HG03064 (cell line): ENCODE results near the gene C1orf116.
"Not testable (repeated sequence)": the region's sequence is repeated elsewhere in the genome, so short reads cannot be mapped to it uniquely, and the experiment has no call there.

ENCODE experiments used
- ATAC-seq: cut with Tn5 transposase; IDR thresholded peaks from one replicate; pipeline ENCODE4 v1.9.1; 2021; ENCODE audit warnings: low read depth; ENCODE audit not compliant: unreplicated experiment

Gene C1orf116

DNA sequence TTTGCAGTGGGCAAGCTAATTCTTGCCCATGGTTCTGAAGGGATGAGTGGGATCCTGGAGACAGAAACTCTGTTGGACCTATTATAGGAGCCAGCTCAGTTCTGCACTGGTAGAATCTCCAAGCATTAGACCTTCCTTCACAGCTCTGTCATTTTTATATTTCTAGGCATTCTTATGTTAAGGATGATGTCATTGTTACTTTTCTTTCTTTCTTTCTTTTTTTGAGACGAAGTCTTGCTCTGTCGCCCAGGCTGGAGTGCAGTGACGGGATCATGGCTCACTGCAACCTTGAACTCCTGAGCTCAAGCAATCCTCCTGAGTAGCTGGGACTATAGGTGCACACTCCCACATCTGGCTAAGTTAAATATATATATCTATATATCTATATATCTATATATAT lies 28.0 kb upstream of the C1orf116 start:
- no peak for ATAC-seq

- no peak for ATAC-seq
Measured at GRCh38 chr1:207059881-207060280, 27.3 kb upstream of the C1orf116 start.

GRCh38 chr1:207058878-207059867 lies 26.6 kb upstream of the C1orf116 start:
- no peak for ATAC-seq

DNA sequence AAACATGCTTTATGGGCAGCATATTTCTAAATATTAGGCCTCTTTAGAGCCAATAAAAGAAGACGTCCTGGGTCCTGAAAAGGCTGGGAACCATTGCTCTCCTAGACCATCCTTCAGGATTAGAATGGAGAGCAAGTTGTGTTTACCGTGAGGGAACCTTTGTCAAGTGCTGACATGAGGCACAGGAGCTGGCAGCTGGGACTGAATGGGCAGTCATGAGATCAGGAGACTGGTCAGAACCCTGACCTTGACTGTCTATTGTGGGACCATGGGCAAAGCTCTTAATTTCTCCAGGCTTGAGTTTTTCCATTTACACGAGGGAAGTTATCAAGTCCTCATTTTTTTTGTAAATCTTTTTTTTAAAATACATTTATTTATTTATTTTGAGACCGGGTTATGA lies 25.7 kb upstream of the C1orf116 start:
- ATAC-seq = no peak

DNA sequence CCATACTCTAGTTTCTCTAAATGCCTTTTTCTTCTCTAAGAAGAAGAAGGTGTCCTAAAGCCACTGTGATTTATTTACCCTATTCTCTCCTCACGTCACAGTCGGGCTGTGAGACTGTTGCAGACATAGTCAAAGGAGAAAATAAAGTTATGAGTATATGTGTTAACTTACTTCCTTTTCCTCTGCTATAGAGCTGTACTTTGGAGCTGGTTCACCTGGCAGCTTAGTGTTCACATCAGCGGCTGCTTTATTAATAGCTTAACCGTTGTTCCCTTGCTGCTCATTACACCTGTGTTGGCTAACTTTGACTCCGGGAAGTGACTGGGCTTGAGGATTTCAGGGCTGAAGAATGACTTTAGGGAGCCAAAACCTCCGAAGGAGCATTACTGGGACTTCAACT lies 24.1 kb upstream of the C1orf116 start:
- ATAC-seq = no peak

DNA sequence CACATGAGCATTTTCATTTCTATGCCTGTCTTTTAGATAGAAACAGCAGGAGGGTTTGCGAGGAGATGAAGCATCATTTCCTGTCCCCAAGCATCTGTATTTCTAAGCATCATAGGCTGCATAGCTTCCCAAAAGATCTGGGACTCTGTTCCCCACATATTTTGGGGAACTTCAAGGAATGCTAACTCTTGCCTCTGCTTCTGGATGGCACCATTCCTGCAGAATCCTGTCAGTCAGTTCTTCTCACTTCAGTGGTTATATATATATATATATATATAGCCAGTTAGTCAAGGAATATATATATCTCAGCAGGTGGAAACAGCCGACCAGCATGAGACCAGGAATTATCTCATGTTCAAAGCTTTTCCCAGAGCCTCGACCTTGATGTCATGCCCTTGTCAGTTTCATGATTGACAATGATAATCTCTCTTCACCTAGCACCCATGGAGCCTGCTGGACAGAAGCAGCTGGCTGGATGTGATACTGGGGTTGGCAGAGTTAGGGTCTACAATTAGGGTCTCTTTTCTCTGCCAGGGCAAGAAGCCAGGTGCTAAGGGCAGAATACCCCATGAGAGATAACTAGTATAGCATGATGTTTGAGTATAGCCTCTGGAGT lies 22.9 kb upstream of the C1orf116 start:
- no peak for ATAC-seq

GRCh38 chr1:207054491-207054890 lies 21.9 kb upstream of the C1orf116 start:
- ATAC-seq = no peak

- ATAC-seq = peak; percentile 68
Measured at GRCh38 chr1:207052911-207053769, 20.6 kb upstream of the C1orf116 start, which contains the start of gene PFKFB2. PFKFB2 (plus strand) TSS chr1:207053275; CDS start chr1:207054718, 1,443 bp downstream.

GRCh38 chr1:207051191-207051943 lies 18.8 kb upstream of the C1orf116 start, which contains the start of gene YOD1:
YOD1 (minus strand) TSS chr1:207051208; CDS start chr1:207051030, 178 bp downstream.
- no peak for ATAC-seq

DNA sequence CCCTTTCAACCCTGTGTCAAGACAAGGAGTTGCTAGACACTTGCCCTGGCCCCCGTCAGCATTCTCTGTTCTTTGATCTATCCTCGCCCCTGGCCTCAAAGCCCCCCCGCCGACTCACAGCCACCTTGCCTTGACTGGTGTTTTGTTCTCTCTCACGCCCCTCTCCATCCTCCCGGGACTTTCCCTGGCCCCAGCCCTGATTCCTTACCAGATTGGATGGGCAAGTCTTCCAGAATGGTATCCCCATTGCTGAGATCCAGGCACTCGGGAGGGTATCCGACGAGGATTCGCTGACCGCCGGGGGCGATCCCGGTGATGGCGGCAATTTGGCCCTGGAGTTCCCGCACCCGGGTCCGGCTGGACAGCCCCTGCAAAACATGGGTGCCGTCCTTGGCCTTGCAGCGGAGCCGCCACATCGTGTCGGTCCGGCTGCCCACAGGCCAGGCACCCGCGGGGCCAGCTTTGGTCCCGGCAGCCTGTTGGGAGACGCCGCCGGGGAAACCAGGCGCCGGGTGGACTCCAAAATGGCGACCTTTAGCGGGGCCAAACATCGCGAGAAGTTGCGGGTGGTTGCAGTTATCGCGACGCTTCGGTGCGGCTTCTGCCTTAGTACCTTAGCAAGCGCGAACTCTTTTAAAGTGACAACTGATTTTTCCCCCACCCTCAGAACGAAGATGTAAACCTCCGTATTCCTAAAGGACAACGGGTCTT lies 18.1 kb upstream of the C1orf116 start:
- no peak for ATAC-seq

- ATAC-seq = no peak
Measured at GRCh38 chr1:207049974-207050391, 17.4 kb upstream of the C1orf116 start.

DNA sequence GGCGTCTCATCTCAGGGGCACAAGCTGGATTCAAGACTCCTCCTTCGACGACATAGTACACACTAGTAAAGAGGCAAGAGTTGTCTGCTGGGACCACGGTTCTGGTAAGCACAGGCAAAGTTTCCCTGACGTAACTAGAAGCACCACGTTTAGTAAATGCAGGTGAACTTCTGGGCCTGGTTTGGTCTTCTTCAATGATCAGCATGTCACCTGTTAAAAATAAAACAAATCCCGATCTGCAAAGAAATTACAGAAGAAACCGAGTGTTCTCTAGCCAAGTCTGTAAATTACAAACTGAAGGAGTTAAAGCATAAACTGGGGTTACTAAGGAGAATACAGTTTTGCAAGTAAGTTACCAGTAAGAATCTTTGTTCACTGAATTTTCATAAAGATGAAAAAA lies 17.0 kb upstream of the C1orf116 start:
- no peak for ATAC-seq

DNA sequence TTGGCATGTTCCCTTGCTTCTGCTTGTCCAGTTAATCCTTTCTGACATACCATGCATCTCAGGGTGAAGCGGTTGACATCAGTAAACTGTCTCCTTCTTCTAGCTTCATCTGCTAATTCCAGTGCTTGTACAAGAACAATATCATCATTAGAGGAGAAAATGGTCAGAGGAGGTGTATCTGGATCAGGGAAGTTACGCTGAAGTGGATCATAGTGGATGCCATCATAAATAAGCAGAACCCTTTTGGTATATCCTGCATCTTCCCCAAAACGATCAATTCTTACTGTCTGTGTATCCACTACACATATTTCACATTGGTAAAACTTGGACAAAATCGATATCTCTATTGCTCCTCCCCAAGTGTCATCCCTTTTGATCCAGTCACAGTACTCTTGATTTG lies 16.5 kb upstream of the C1orf116 start:
- no peak for ATAC-seq

GRCh38 chr1:207048041-207048440 lies 15.5 kb upstream of the C1orf116 start:
- no peak for ATAC-seq

GRCh38 chr1:207047505-207047904 lies 14.9 kb upstream of the C1orf116 start:
- no peak for ATAC-seq

DNA sequence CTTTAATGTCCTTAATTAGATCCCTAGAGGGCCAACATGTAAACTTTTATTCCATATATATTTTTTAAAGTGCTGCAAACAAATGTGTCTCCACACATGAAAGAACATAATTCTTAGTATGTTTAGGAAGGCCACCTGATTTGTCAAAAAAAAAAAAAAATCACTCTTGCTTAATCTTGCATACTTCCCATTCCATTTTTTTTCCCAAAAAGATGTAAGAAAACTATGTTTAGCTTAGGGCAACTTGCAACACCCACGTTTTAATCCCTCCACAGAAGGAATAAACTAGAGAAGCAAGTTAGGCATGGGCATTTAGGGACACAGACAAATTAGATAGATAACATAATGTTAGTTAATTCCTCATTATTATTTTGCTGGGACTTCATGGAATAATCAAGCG lies 12.9 kb upstream of the C1orf116 start:
- ATAC-seq = no peak

DNA sequence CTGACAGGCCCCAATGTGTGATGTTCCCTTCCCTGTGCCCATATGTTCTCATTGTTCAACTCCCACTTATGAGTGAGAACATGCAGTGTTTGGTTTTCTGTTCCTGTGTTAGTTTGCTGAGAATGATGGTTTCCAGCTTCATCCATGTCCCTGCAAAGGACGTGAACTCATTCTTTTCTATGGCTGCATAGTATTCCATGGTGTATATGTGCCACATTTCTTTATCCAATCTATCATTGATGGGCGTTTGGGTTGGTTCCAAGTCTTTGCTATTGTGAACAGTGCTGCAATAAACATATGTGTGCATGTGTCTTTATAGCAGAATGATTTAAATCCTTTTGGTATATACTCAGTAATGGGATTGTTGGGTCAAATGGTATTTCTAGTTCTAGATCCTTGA lies 8.8 kb upstream of the C1orf116 start:
- not testable (repeated sequence) for ATAC-seq

- ATAC-seq = no peak
Measured at GRCh38 chr1:207040181-207040533, 7.6 kb upstream of the C1orf116 start.

- no peak for ATAC-seq
Measured at GRCh38 chr1:207039380-207040180, 7.0 kb upstream of the C1orf116 start.
